Astrocyte of the hippocampus (primary cell): ENCODE data around the gene NPAS4.
"Not testable (repeated sequence)": the region's sequence is repeated elsewhere in the genome, so short reads cannot be mapped to it uniquely, and the experiment has no call there.

Experiments used
- DNase-seq: peaks from one replicate; pipeline ENCODE4 v3.0.0; 2011; ENCODE audit warnings: low read depth, low spot score

NPAS4 gene

GRCh38 chr11:66420671-66421476, at the start of gene NPAS4:
NPAS4 (plus strand) TSS chr11:66421035; CDS start chr11:66421180, 145 bp downstream.
- no peak for DNase-seq

- peak; percentile 41 for DNase-seq
Measured at GRCh38 chr11:66371627-66372415, 49.0 kb upstream of the NPAS4 start, which contains the start of gene SLC29A2. SLC29A2 (minus strand) TSS chr11:66371760; CDS start chr11:66371591, 169 bp downstream.

- no peak for DNase-seq
Measured at GRCh38 chr11:66373265-66373664, 47.6 kb upstream of the NPAS4 start.

DNA sequence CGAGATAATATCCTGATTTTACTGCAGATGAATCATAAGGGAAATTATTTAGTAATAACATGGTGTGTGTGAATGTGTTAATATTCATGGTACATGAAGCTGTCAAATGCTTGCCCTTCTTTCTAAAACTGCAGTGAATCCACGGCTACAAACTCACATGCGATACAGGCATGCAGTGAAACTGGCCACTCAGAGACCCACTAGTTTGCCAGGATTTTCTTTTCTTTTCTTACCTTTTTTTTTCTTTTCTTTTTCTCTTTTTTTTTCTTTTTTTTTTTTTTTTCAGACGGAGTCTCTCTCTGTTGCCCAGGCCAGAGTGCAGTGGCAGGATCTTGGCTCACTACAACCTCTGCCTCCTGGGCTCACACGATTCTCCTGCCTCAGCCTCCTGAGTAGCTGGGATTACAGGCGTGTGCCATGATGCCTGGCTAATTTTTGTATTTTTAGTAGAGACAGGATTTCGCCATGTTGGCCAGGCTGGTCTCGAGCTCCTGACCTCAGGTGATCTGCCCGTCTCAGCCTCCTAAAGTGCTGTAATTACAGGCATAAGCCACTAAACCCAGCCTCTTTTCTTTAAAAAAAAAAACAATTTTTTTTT, 47.0 kb upstream of the NPAS4 start:
- not testable (repeated sequence) for DNase-seq

GRCh38 chr11:66380264-66380663, 40.6 kb upstream of the NPAS4 start:
- DNase-seq, result not testable (repeated sequence)

- DNase-seq, result not testable (repeated sequence)
Measured at GRCh38 chr11:66384316-66384715, 36.5 kb upstream of the NPAS4 start.

DNA sequence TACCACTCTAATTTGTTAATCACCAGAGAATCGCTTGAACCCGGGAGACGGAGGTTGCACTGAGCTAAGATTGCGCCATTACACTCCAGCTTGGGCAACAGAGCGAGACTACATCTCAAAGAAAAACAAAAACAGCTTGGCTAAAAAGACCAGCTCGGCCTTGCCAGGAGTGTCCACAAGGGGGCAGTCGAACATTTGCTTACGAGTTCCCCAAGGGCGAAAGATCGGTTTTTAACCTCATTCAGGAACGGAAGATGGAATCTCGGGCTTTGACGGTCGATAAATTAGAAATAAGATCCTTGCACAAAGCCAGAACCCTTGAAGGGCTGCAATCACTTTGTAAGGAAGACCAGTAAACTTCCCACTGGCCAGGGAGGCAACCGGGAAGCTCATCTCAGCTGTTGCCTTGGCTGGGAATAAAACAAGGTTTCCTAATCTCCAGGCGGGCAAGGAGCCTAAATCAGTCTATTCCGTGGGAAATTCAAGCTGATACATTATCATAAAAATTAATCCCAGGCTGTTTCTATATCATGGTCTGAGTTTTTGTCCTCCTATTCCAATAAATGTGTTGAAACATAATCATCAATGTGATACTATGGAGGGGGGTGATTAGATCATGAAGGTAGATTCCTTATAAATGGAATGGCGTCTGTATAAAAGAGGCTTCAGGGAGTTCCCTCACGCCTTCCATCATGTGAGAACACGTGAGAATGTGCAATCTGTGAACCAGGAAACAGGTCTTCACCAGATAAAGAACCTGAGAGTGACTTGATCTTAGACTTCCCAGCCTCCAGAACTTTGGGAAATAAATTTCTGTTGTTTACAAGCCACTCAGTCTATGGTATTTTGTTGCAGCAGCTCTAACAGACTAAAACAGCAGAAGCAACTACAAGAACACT, 34.4 kb upstream of the NPAS4 start:
- peak; percentile 88 for DNase-seq

GRCh38 chr11:66388780-66389386, 32.0 kb upstream of the NPAS4 start:
- peak; percentile 69 for DNase-seq

DNA sequence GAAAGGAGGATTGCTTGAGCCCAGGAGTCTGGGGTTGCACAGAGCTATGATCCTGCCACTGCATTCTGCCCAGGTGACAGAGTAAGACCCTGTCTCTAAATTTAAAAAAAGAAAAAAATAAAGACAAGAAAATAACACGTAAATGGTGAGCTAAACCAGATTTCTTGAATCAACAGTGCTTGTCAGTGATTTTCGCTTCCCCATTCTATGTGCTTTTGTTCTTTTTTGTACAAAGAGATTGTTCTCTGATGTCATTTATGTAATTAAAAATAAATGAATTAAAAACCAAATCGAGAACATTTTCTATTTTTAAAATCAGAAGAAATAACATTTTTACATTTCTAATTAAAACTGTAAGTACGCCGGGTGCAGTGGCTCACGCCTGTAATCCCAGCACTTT, 29.5 kb upstream of the NPAS4 start:
- DNase-seq, result no peak

GRCh38 chr11:66393954-66394353, 26.9 kb upstream of the NPAS4 start:
- no peak for DNase-seq

DNA sequence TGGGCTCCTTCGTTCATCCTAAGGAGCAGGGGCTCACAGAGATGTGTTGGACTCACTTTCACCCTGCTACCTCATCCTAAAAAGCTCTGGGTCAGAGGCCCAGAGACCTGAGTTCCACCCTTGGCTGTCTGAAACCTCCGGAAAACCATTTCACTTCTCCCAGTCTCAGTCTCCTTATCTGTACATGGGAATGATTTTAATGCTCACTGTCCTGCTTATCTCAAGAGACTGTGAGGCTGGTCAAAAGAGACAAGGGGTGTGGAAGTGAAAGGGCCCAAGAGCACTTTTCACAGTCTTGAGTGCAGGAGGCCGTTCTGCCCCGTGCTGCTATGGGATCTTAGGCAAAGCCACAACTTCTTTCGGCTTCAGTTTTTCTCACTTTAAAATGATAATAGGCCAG, 13.2 kb upstream of the NPAS4 start:
- no peak for DNase-seq

GRCh38 chr11:66408488-66409214, 12.2 kb upstream of the NPAS4 start:
- peak; percentile 96 for DNase-seq

DNA sequence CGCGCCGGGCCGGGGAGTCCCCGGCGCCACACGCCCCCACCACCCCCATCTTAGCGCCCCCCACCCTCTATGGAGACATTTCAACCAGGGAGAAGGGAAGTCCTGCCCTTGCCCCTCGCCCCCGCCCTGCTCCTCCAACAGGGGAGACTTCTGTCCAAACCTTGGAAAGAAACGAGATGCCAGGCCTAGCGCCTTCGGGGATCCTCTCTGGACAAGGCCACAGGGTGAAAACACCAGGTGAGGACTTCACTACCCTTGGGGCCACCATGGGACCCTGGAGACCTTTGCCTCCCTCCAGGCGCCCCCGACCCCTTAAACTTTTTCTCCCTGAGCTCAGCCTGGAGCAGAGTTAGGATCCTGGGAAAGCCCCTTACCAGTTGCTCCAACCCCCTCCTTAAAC, 11.6 kb upstream of the NPAS4 start:
- no peak for DNase-seq

DNA sequence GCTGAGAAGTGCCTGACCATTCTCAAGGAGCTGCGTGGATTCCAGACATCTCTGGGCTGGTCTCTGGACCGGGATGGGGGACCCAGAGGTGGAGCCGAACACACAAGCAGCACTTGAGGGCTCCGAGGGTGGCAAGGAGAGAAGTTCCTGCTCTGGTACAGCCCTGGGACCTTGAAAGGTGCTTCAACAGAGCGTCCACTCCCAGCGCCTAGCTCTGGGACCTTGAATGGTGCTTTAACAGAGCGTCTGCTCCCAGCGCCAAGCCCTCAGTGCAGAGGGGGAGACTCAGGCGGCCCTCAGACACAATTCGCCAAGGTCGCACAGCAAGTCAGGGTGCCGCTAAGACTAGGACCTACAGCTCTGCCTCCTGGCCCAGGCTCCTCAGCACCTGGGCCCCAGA, 10.6 kb upstream of the NPAS4 start:
- no peak for DNase-seq

DNA sequence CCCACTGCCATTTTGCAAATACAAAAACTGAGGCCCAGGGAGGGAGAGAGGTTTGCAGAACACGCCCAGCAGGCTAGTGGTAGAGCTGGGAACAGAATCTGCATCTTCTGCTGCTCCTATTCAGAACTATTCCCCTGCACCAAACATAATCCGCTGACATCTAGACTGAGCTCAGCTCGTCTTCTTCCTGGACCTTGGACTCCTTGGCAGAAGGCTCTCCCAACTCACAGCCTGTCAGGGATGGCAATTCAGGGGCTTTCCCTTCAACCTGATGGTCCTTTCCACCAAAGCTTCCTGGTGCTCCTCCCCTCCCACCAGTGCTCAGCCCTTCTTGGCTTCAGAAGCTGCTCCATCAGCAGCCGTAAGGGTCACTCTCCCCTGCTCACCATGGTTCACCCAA, 9.5 kb upstream of the NPAS4 start:
- DNase-seq, result no peak

DNA sequence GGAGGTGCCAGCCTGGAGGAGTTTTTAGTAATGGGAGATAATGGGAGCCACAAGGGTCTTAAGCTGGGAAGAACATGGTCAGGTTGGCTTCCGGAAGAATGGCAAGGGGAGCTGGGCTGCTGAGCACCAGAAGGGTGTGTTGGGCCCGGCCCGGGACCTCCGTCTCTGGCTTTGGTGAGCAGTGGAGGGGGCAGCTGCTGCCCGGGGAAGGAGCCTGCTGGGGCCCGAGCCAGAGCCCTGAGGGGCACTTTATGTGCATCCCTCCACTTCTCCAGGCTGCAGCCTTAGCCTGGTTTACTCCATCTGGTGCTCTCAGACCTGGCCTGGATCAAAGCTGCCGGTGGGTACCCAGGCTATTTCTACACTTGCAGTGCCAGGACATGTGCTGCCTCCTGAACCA, 8.7 kb upstream of the NPAS4 start:
- DNase-seq, result no peak

DNA sequence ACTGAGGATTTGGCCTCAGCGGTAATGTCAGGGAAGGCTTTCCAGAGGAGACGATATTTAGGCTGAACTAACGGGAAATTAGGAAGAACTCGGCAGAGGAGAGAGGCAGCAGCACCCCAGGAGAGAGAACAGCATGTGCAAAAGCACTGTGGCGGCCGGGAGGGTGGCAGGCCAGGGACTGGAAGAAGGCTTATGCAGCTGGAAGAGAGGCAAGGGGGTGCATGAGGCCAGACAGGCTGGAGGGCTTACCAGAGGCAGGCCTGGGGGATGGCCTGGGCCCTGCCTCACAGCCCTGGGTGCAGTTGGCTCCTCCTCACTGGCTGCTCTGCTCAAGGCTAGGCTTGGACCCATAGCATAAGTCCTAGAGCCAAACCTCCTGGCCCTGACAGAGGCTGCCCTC, 7.7 kb upstream of the NPAS4 start:
- no peak for DNase-seq

DNA sequence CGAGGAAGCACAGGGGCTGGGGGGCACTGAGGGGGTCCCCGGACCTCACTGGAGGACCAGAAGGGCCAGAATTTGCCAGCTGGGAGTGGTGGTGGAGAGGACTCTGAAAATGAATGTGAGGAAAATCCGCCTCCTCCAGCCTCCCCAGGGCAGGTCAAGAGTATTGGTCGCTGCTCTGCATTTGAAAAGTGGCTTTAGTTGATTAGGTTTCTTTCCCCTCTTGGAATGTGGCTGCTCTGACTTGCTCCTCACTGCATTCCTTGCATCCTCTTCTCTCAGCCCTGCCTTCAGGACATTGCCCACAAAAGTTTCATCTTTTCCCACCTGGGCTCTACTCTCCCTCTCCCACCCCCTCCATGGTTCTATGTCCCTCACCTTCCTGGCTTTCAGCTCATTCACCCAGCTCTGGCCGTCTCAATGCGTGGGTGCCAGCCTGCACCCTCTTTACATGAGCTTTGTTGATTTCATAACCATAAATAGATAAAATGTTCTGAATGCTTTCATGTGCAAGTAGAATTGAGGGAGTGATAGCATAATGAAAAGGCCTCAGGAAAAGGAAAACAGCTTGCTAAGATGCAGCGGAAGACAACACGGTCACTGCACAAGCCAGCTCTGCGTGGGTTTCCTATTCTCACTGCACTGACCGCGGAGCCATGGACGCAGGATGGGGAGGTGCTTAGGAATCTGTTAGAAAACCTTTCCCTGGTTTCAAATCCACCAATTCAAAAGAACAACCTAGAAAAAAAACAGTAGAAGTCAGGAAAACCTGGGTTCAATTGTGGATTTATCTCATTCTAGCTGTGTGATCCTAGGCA, 6.5 kb upstream of the NPAS4 start:
- no peak for DNase-seq

DNA sequence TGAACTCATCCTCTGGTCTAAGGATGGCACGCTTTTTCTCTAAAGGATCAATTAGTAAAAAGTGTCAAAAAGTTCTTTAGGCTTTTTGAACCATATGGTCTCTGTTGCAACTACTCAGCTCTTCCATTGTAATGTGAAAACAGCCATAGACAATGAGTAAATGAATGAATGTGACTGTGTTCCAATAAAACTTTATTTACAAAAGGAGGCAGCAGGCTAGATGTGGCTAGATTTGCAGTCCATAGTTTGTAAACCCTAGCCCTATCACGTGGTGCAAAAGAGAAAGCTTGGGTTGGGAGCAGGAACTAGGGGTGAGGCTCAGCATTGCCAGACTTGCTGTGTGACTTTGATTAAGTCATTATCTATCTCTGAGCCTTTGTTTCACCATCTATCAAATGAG, 5.4 kb upstream of the NPAS4 start:
- no peak for DNase-seq
